ENCODE measurements around the gene WNT3. TPM values are rescaled to one million over a fixed set of nuclear protein-coding genes. Genes with fewer than 3 reads are reported as not detected.
"Not testable (repeated sequence)": the region's sequence is repeated elsewhere in the genome, so short reads cannot be mapped to it uniquely, and the experiment has no call there.

WNT3 gene
- total and polyA plus RNA-seq, 2 donors (not counting 1 experiment from before 2014, with no cell fraction given): 0.86 to 1.4 TPM

DNA sequence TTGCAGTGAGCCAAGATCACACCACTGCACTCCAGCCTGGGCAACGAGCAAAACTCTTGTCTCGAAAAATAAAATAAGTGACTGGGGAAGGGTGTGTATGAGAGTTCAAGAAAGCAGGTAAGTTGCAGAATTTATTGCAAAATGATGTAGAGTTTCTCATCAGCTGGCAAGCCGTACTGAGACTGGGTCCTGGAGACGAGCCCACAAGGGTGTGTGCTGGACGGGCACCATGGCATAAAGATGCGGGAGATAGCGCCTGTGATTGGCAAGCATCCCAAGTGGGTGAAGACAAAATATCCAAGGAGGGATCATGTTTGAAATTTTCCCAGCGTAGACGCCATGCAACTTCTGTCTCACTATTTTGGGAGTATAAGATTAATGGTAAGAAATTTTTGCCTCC, 59.4 kb downstream of the WNT3 start:
- no peak for DNase-seq
- H4K20me1 ChIP-seq (ENCODE audit: control insufficient read depth, insufficient read depth, low read length, poor library complexity, severe bottlenecking): no peaks in the 10 kb centered on the region
- H3K27me3 ChIP-seq (replicated peaks in 1 of 4; ENCODE audit: control extremely low read depth in 1 of 4, control insufficient read depth in 3 of 4, insufficient read depth in 4 of 4, low read length in 3 of 4): no peaks in the 10 kb centered on the region
- TF ChIP-seq EZH2 (IDR thresholded peaks at IDR 0.05; ENCODE audit: borderline replicate concordance, insufficient read depth, low read depth, low read length, poor library complexity, severe bottlenecking): no peak
- TF ChIP-seq, protein P1, sequence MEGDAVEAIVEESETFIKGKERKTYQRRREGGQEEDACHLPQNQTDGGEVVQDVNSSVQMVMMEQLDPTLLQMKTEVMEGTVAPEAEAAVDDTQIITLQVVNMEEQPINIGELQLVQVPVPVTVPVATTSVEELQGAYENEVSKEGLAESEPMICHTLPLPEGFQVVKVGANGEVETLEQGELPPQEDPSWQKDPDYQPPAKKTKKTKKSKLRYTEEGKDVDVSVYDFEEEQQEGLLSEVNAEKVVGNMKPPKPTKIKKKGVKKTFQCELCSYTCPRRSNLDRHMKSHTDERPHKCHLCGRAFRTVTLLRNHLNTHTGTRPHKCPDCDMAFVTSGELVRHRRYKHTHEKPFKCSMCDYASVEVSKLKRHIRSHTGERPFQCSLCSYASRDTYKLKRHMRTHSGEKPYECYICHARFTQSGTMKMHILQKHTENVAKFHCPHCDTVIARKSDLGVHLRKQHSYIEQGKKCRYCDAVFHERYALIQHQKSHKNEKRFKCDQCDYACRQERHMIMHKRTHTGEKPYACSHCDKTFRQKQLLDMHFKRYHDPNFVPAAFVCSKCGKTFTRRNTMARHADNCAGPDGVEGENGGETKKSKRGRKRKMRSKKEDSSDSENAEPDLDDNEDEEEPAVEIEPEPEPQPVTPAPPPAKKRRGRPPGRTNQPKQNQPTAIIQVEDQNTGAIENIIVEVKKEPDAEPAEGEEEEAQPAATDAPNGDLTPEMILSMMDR (IDR thresholded peaks at IDR 0.05): no peak
- no peak overlapping the region for H3K4me3 Mint-ChIP-seq
- no peak overlapping the region for H3K4me3 ChIP-seq (ENCODE audit: control extremely low read depth in 1 of 5, extremely low read depth in 1 of 5, insufficient read depth in 1 of 5, low read depth in 2 of 5, low read length in 4 of 5)
- H3K4me1 Mint-ChIP-seq: peaks cover 11% of the 10 kb centered on the region
- intact Hi-C loops (cut with micrococcal nuclease): no loop called here
- H3K4me1 ChIP-seq (ENCODE audit: control insufficient read depth in 2 of 2, insufficient read depth in 2 of 2, low read length in 2 of 2): peaks cover 0 to 11% of the 10 kb centered on the region in 2 donors
- WGBS (ENCODE audit: insufficient coverage): over 99% methylated on average over 7 of the region's 9 CpGs
- H3K27ac Mint-ChIP-seq: no peak overlapping the region
- H3K79me2 ChIP-seq (ENCODE audit: control insufficient read depth, insufficient read depth, low read length): no peaks in the 10 kb centered on the region
- no peak overlapping the region for H2AFZ ChIP-seq (ENCODE audit: insufficient read depth, low read depth, low read length, poor library complexity, severe bottlenecking)
- ChIA-PET POLR2A (no interaction called here), CTCF (no interaction called here)
- no peaks in the 10 kb centered on the region for H3K27me3 Mint-ChIP-seq
- H3K9ac ChIP-seq (ENCODE audit: low read length): no peak overlapping the region
- no peak overlapping the region for H3K27ac ChIP-seq (ENCODE audit: low read length in 2 of 2)
- no peak for ATAC-seq (ENCODE audit: low read depth)
- H3K36me3 ChIP-seq (replicated peaks in 1 of 2; ENCODE audit: control extremely low read depth in 1 of 2, control insufficient read depth in 1 of 2, extremely low read depth in 1 of 2, insufficient read depth in 2 of 2, low read length in 1 of 2): peaks cover 9 to 48% of the 10 kb centered on the region in 2 experiments
- no peaks in the 10 kb centered on the region for H3K9me3 ChIP-seq (ENCODE audit: control extremely low read depth in 1 of 3, control insufficient read depth in 2 of 3, insufficient read depth in 1 of 3, low read length in 2 of 3)
- no peaks in the 10 kb centered on the region for H3K9me3 Mint-ChIP-seq (ENCODE audit: insufficient read depth)
- no peak overlapping the region for H3K4me2 ChIP-seq (replicated peaks; ENCODE audit: low read depth, low read length, poor library complexity, severe bottlenecking)

DNA sequence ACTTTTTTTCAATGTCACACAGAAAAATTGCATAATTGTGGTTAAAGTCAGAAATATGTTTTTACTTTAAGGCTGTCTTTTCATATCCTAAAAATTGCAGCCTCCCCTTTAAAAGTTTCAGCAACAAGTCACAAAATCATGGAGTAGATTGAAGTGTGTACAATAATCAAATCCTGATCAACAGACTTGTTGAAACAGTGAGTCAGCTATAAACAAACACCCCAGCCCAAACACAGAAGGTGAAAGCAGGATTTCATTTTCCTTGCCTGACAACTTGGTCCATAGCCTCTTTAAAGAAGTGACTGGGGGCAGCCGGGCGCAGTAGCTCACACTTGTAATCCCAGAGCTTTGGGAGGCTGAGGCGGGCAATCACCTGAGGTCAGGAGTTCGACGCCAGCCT, 59.9 kb downstream of the WNT3 start:
- 93% methylated on average over 2 of the region's 5 CpGs for WGBS (ENCODE audit: insufficient coverage)
- H3K27ac Mint-ChIP-seq: no peak overlapping the region
- H3K4me1 ChIP-seq (ENCODE audit: control insufficient read depth in 2 of 2, insufficient read depth in 2 of 2, low read length in 2 of 2): peaks cover 0 to 11% of the 10 kb centered on the region in 2 donors
- H3K4me3 Mint-ChIP-seq: no peak overlapping the region
- POLR2A ChIA-PET: no interaction called here
- no peaks in the 10 kb centered on the region for H3K27me3 Mint-ChIP-seq
- intact Hi-C loops (cut with micrococcal nuclease): no loop called here
- no peaks in the 10 kb centered on the region for H3K9me3 Mint-ChIP-seq (ENCODE audit: insufficient read depth)
- H3K36me3 ChIP-seq (replicated peaks in 1 of 2; ENCODE audit: control extremely low read depth in 1 of 2, control insufficient read depth in 1 of 2, extremely low read depth in 1 of 2, insufficient read depth in 2 of 2, low read length in 1 of 2): peaks cover 11 to 53% of the 10 kb centered on the region in 2 experiments
- CTCF ChIA-PET: no interaction called here
- H3K9me3 ChIP-seq (ENCODE audit: control extremely low read depth in 1 of 3, control insufficient read depth in 2 of 3, insufficient read depth in 1 of 3, low read length in 2 of 3): no peaks in the 10 kb centered on the region
- DNase-seq: no peak
- peaks cover 11% of the 10 kb centered on the region for H3K4me1 Mint-ChIP-seq
- H3K4me3 ChIP-seq (ENCODE audit: control extremely low read depth in 1 of 5, extremely low read depth in 1 of 5, insufficient read depth in 1 of 5, low read depth in 2 of 5, low read length in 4 of 5): no peak overlapping the region
- no peak overlapping the region for H2AFZ ChIP-seq (ENCODE audit: insufficient read depth, low read depth, low read length, poor library complexity, severe bottlenecking)
- H3K27me3 ChIP-seq (replicated peaks in 1 of 4; ENCODE audit: control extremely low read depth in 1 of 4, control insufficient read depth in 3 of 4, insufficient read depth in 4 of 4, low read length in 3 of 4): no peaks in the 10 kb centered on the region
- no peaks in the 10 kb centered on the region for H4K20me1 ChIP-seq (ENCODE audit: control insufficient read depth, insufficient read depth, low read length, poor library complexity, severe bottlenecking)
- H3K4me2 ChIP-seq (replicated peaks; ENCODE audit: low read depth, low read length, poor library complexity, severe bottlenecking): no peak overlapping the region
- TF ChIP-seq EZH2 (IDR thresholded peaks at IDR 0.05; ENCODE audit: borderline replicate concordance, insufficient read depth, low read depth, low read length, poor library complexity, severe bottlenecking): no peak
- TF ChIP-seq, protein P1 (IDR thresholded peaks at IDR 0.05): no peak
- no peak overlapping the region for H3K9ac ChIP-seq (ENCODE audit: low read length)
- H3K27ac ChIP-seq (ENCODE audit: low read length in 2 of 2): no peak overlapping the region
- no peak for ATAC-seq (ENCODE audit: low read depth)
- no peaks in the 10 kb centered on the region for H3K79me2 ChIP-seq (ENCODE audit: control insufficient read depth, insufficient read depth, low read length)

DNA sequence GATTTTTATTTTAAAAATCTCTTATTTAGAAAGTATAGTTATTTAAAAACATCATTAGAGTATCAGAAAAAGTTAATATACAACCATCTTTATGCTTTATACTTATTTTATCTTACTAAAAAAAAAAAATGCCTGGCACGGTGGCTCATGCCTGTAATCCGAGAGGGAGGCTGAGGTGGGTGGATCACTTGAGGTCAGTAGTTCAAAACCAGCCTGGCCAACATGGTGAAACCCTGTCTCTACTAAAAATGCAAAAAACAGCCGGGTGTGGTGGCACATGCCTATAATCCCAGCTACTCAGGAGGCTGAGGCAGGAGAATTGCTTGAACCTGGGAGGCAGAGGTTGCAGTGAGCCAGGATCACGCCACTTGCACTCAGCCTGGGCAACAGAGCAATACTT, 60.9 kb downstream of the WNT3 start:
- Histone ChIP-seq H3K4me1 (ENCODE audit: control insufficient read depth in 2 of 2, insufficient read depth in 2 of 2, low read length in 2 of 2) (peaks cover 0 to 11% of the 10 kb centered on the region in 2 donors), H3K36me3 (replicated peaks in 1 of 2; ENCODE audit: control extremely low read depth in 1 of 2, control insufficient read depth in 1 of 2, extremely low read depth in 1 of 2, insufficient read depth in 2 of 2, low read length in 1 of 2) (peaks cover 13 to 58% of the 10 kb centered on the region in 2 experiments)
- H3K4me1 Mint-ChIP-seq: peaks cover 11% of the 10 kb centered on the region
- H3K27ac Mint-ChIP-seq; H3K79me2 ChIP-seq (ENCODE audit: control insufficient read depth, insufficient read depth, low read length); H3K27me3 Mint-ChIP-seq; H3K9ac ChIP-seq (ENCODE audit: low read length); H3K4me2 ChIP-seq (replicated peaks; ENCODE audit: low read depth, low read length, poor library complexity, severe bottlenecking); H3K9me3 ChIP-seq (ENCODE audit: control extremely low read depth in 1 of 3, control insufficient read depth in 2 of 3, insufficient read depth in 1 of 3, low read length in 2 of 3); POLR2A ChIA-PET; H4K20me1 ChIP-seq (ENCODE audit: control insufficient read depth, insufficient read depth, low read length, poor library complexity, severe bottlenecking); intact Hi-C loops (cut with micrococcal nuclease); ATAC-seq (ENCODE audit: low read depth); DNase-seq; H3K27me3 ChIP-seq (replicated peaks in 1 of 4; ENCODE audit: control extremely low read depth in 1 of 4, control insufficient read depth in 3 of 4, insufficient read depth in 4 of 4, low read length in 3 of 4); H3K9me3 Mint-ChIP-seq (ENCODE audit: insufficient read depth); H2AFZ ChIP-seq (ENCODE audit: insufficient read depth, low read depth, low read length, poor library complexity, severe bottlenecking); H3K27ac ChIP-seq (ENCODE audit: low read length in 2 of 2); H3K4me3 ChIP-seq (ENCODE audit: control extremely low read depth in 1 of 5, extremely low read depth in 1 of 5, insufficient read depth in 1 of 5, low read depth in 2 of 5, low read length in 4 of 5); H3K4me3 Mint-ChIP-seq; CTCF ChIA-PET: not testable (repeated sequence)
- WGBS (ENCODE audit: insufficient coverage): 100% methylated on average over 1 of the region's 4 CpGs
